GM12878 (cell line): Measurements from ENCODE around the gene ARHGEF25. TPM values are rescaled to one million over a fixed set of nuclear protein-coding genes. Genes with fewer than 3 reads are reported as not detected.

ENCODE experiments used
- ATAC-seq: fragments of 200-7000 bp; cut with Tn5 transposase; 3 replicates; pipeline ENCODE4 v1.9.1; 2020; ENCODE audit warnings: mild to moderate bottlenecking, moderate library complexity
- BruUV-seq: library from RNA; stranded (reverse); fragments of 400-500 nt; replicated peaks from 2 replicates; lab custom pipeline; 2021; lab: Mats Ljungman, UMichigan
- CTCF ChIA-PET: fragments of 300-600 bp; sonication (Branson Sonifier 250); formaldehyde crosslinking; extraction: SDS; loops from one replicate; lab custom pipeline; 2021; ENCODE audit warnings: inconsistent platforms; lab: Yijun Ruan, JAX
- POLR2A ChIA-PET: fragments of 350-600 bp; formaldehyde crosslinking; extraction: SDS; loops from one replicate; lab custom pipeline; 2021; ENCODE audit warnings: inconsistent platforms; lab: Charles Lee
- RAD21 ChIA-PET: fragments of 300-600 bp; sonication (Branson Sonifier 250); formaldehyde crosslinking; loops from one replicate; lab custom pipeline; 2023; ENCODE audit warnings: antibody characterized with exemption; ENCODE audit not compliant: unreplicated experiment; lab: Charles Lee
- SMC1A ChIA-PET: fragments of 300-600 bp; sonication (Branson Sonifier 250); formaldehyde crosslinking; loops from one replicate; lab custom pipeline; 2023; ENCODE audit not compliant: unreplicated experiment, uncharacterized antibody; lab: Charles Lee
- DNase-seq: peaks from one replicate; pipeline ENCODE4 v3.0.0-alpha.2; 2011; ENCODE audit warnings: low read depth, low spot score
- FAIRE-seq: peaks from 3 replicates; lab custom pipeline; 2011; peaks lifted over from hg19 to GRCh38; lab: Jason Lieb, UNC
- H2AFZ ChIP-seq: 2 replicates; pipeline ENCODE4 v1.6.0; 2011; ENCODE audit warnings: low read depth, low read length, control low read depth; ENCODE audit not compliant: control insufficient read depth
- H3K27ac ChIP-seq: 2 replicates; pipeline ENCODE4 v1.5.1; 2011; ENCODE audit warnings: control low read depth; ENCODE audit not compliant: control insufficient read depth, insufficient read depth
- H3K27me3 ChIP-seq, 2 experiments: replicated peaks in 1 of 2; 2 replicates each; pipeline versions ENCODE4 v1.6.0 to v1.6.1; 2011; ENCODE audit warnings: low read length in 1 of 2; ENCODE audit not compliant: control insufficient read depth in 2 of 2, insufficient read depth in 2 of 2
- H3K36me3 ChIP-seq, 2 experiments: 2 replicates each; pipeline ENCODE4 v1.5.1; 2011; ENCODE audit warnings: low read length in 1 of 2; ENCODE audit not compliant: control insufficient read depth in 2 of 2, insufficient read depth in 2 of 2
- H3K4me1 ChIP-seq: 2 replicates; pipeline ENCODE4 v1.6.1; 2011; ENCODE audit warnings: mild to moderate bottlenecking, low read length, moderate library complexity, mixed read lengths; ENCODE audit not compliant: control insufficient read depth, insufficient read depth
- H3K4me2 ChIP-seq: 2 replicates; pipeline ENCODE4 v1.6.0; 2011; ENCODE audit warnings: control low read depth; ENCODE audit not compliant: control insufficient read depth, insufficient read depth
- H3K4me3 ChIP-seq: fragments of 200-600 bp; sonication (generic); 2 replicates; pipeline ENCODE4 v1.5.1; 2016
- H3K79me2 ChIP-seq: 2 replicates; pipeline ENCODE4 v1.6.0; 2011; ENCODE audit warnings: low read length; ENCODE audit not compliant: control insufficient read depth, insufficient read depth
- H3K9ac ChIP-seq: 2 replicates; pipeline ENCODE4 v1.8.0; 2011; ENCODE audit warnings: low read length, control low read depth, mixed read lengths; ENCODE audit not compliant: control insufficient read depth, insufficient read depth
- H3K9me3 ChIP-seq: replicated peaks from 3 replicates; pipeline ENCODE4 v1.5.1; 2011; ENCODE audit warnings: mild to moderate bottlenecking, low read length; ENCODE audit not compliant: control insufficient read depth, insufficient read depth
- H4K20me1 ChIP-seq: 2 replicates; pipeline ENCODE4 v1.6.0; 2011; ENCODE audit not compliant: control insufficient read depth, insufficient read depth
- SREBF2 ChIP-seq: IDR thresholded peaks from 2 replicates; pipeline ENCODE4 v1.6.1; 2012; ENCODE audit warnings: mild to moderate bottlenecking, low read length
- WGBS: methylation state at CpG from one replicate; pipeline ENCODE4 v1.1.6; 2016; ENCODE audit warnings: low lambda C conversion rate; ENCODE audit not compliant: insufficient replicate concordance, insufficient coverage; ENCODE audit errors: missing lambda C conversion rate; 5-methylcytosine and 5-hydroxymethylcytosine counted together
- in situ Hi-C: fragments of 300-500 bp; cut with MboI; formaldehyde crosslinking; loops from 9 replicates; pipeline ENCODE4 v1.14.3; 2018; ENCODE audit warnings: mixed read lengths
- intact Hi-C: fragments of 100-400 bp; cut with micrococcal nuclease; formaldehyde crosslinking; loops from one replicate; pipeline ENCODE4 v1.14.2; 2022; ENCODE audit not compliant: unreplicated experiment
- polyA plus RNA-seq, 11 experiments: library from polyadenylated mRNA; depleted of rRNA in 4 of 11; unstranded in 6 of 11; stranded (reverse) in 5 of 11; fragments of >200 nt; fragmentation: Nextera tagmentation in 4 of 11; fragmentation: Illumina TruSeq in 1 of 11; extraction: Ambion mirVana in 4 of 11; extraction: Trizol in 1 of 11; gene quantifications; 1 replicate in 1 of 11; 2 replicates in 10 of 11; pipeline versions ENCODE4 v1.2.1 to v1.2.3, GENCODE V29; 2011 to 2016; ENCODE audit warnings: inconsistent platforms in 2 of 11, missing spikeins in 2 of 11, low read depth in 1 of 11
- total RNA-seq, 4 experiments: library from RNA; depleted of rRNA in 3 of 4; stranded (reverse); fragments of >200 nt in 3 of 4; fragmentation: Illumina TruSeq in 1 of 4; extraction: Trizol in 1 of 4; gene quantifications; 2 replicates each; pipeline versions ENCODE4 v1.2.1 to v1.2.3, GENCODE V29; 2013 to 2021
- TF ChIP-seq, protein P1 (sequence below): IDR thresholded peaks from 2 replicates; pipeline ENCODE4 v1.6.1; 2012; ENCODE audit warnings: improper control_type of control experiment, low read depth, low read length; ENCODE audit not compliant: insufficient replicate concordance
- TF ChIP-seq, protein P2 (sequence below): fragments of 450-650 bp; IDR thresholded peaks from 2 replicates; pipeline ENCODE4 v1.6.1; 2014; ENCODE audit warnings: mild to moderate bottlenecking
- TF ChIP-seq, protein P3 (sequence below): IDR thresholded peaks from 2 replicates; pipeline ENCODE4 v1.6.1; 2012; ENCODE audit warnings: low read depth, low read length, improper control_type of control experiment

The ARHGEF25 gene
- total and polyA plus RNA-seq, 10 of the 15 experiments (the other 5 are each of a cell fraction or from before 2014, with no cell fraction given): 0.08 to 4.5 (median 1.2) TPM; not detected in 3

DNA sequence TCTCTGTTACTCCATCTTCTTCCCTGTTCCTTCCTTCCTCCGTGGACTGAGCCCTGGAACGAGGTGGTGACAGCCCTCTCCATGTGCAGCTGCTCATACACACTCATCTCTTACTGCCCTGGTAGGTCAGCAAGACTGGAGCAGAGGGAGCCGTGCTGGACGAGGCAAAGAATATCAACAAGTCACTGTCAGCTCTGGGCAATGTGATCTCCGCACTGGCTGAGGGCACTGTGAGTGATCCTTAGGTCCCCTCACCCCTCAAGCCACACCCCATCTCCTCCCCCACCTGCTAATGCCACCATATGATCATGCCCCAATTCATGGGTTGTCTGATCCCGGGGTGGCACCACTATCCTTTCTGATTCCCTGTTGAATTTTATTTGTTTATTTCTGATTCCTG lies 42.4 kb upstream of the ARHGEF25 start:
- Histone ChIP-seq H3K79me2 (no peaks in the 10 kb centered on the region), H3K4me2 (no peak overlapping the region), H3K27me3 (no peaks in the 10 kb centered on the region), H3K4me1 (no peaks in the 10 kb centered on the region), H2AFZ (no peak overlapping the region), H3K4me3 (no peak overlapping the region), H3K9ac (no peak overlapping the region), H4K20me1 (no peaks in the 10 kb centered on the region), H3K36me3 (no peaks in the 10 kb centered on the region), H3K27ac (no peak overlapping the region), H3K9me3 (no peaks in the 10 kb centered on the region)
- no peak for ATAC-seq
- SMC1A ChIA-PET: no interaction called here
- CTCF ChIA-PET: interaction anchor here (0.8 kb wide), 1 partner anchor 15 kb away, joined by 3 read pairs; no protein-coding TSS in a partner anchor
- 33% methylated on average over 5 of the region's 6 CpGs for WGBS
- no peak for DNase-seq
- in situ Hi-C loops: no loop called here
- no TSS peak for BruUV-seq
- RAD21 ChIA-PET: interaction anchor here (0.9 kb wide), 1 partner anchor 23 kb away, joined by 3 read pairs; no protein-coding TSS in a partner anchor
- no peak for FAIRE-seq
- POLR2A ChIA-PET: interaction anchor here (0.6 kb wide), 1 partner anchor 41 kb away, joined by 3 read pairs; no protein-coding TSS in a partner anchor
- TF ChIP-seq SREBF2: no peak
- TF ChIP-seq, protein P1, sequence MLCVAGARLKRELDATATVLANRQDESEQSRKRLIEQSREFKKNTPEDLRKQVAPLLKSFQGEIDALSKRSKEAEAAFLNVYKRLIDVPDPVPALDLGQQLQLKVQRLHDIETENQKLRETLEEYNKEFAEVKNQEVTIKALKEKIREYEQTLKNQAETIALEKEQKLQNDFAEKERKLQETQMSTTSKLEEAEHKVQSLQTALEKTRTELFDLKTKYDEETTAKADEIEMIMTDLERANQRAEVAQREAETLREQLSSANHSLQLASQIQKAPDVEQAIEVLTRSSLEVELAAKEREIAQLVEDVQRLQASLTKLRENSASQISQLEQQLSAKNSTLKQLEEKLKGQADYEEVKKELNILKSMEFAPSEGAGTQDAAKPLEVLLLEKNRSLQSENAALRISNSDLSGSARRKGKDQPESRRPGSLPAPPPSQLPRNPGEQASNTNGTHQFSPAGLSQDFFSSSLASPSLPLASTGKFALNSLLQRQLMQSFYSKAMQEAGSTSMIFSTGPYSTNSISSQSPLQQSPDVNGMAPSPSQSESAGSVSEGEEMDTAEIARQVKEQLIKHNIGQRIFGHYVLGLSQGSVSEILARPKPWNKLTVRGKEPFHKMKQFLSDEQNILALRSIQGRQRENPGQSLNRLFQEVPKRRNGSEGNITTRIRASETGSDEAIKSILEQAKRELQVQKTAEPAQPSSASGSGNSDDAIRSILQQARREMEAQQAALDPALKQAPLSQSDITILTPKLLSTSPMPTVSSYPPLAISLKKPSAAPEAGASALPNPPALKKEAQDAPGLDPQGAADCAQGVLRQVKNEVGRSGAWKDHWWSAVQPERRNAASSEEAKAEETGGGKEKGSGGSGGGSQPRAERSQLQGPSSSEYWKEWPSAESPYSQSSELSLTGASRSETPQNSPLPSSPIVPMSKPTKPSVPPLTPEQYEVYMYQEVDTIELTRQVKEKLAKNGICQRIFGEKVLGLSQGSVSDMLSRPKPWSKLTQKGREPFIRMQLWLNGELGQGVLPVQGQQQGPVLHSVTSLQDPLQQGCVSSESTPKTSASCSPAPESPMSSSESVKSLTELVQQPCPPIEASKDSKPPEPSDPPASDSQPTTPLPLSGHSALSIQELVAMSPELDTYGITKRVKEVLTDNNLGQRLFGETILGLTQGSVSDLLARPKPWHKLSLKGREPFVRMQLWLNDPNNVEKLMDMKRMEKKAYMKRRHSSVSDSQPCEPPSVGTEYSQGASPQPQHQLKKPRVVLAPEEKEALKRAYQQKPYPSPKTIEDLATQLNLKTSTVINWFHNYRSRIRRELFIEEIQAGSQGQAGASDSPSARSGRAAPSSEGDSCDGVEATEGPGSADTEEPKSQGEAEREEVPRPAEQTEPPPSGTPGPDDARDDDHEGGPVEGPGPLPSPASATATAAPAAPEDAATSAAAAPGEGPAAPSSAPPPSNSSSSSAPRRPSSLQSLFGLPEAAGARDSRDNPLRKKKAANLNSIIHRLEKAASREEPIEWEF: no peak
- TF ChIP-seq, protein P2, sequence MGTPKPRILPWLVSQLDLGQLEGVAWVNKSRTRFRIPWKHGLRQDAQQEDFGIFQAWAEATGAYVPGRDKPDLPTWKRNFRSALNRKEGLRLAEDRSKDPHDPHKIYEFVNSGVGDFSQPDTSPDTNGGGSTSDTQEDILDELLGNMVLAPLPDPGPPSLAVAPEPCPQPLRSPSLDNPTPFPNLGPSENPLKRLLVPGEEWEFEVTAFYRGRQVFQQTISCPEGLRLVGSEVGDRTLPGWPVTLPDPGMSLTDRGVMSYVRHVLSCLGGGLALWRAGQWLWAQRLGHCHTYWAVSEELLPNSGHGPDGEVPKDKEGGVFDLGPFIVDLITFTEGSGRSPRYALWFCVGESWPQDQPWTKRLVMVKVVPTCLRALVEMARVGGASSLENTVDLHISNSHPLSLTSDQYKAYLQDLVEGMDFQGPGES: no peak
- TF ChIP-seq, protein P3, sequence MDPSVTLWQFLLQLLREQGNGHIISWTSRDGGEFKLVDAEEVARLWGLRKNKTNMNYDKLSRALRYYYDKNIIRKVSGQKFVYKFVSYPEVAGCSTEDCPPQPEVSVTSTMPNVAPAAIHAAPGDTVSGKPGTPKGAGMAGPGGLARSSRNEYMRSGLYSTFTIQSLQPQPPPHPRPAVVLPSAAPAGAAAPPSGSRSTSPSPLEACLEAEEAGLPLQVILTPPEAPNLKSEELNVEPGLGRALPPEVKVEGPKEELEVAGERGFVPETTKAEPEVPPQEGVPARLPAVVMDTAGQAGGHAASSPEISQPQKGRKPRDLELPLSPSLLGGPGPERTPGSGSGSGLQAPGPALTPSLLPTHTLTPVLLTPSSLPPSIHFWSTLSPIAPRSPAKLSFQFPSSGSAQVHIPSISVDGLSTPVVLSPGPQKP: no peak
- intact Hi-C loops: no loop called here
